HepG2 (cell line): ENCODE results near the gene NEURL4. TPM values are rescaled to one million over a fixed set of nuclear protein-coding genes. Genes with fewer than 3 reads are reported as not detected.
A peak's percentile ranks its signal among the peaks of the same experiment; 100 is the strongest.

Experiments
- BATF2 ChIP-seq: sonication (generic); formaldehyde crosslinking; IDR thresholded peaks from 2 replicates; pipeline ENCODE4 v1.8.0; 2022; ENCODE audit warnings: mild to moderate bottlenecking, missing genetic modification reagents, moderate library complexity
- CCAR2 ChIP-seq: fragments of 200-400 bp; formaldehyde crosslinking; optimal IDR thresholded peaks from 2 replicates; pipeline ENCODE3; 2018; ENCODE audit warnings: low read depth, mild to moderate bottlenecking, low read length, moderate library complexity
- IKZF5 ChIP-seq: IDR thresholded peaks from 2 replicates; pipeline ENCODE4 v1.6.1; 2018; ENCODE audit warnings: missing genetic modification reagents, mild to moderate bottlenecking, missing compliant biosample characterization
- NFE2L1 ChIP-seq: sonication (generic); formaldehyde crosslinking; IDR thresholded peaks from 2 replicates; pipeline ENCODE4 v1.4.0; 2020; ENCODE audit warnings: missing genetic modification reagents, mild to moderate bottlenecking, borderline replicate concordance
- NFRKB ChIP-seq: fragments of 450-650 bp; IDR thresholded peaks from 2 replicates; pipeline ENCODE4 v1.6.1; 2017
- PCBP2 ChIP-seq: fragments of 200-400 bp; formaldehyde crosslinking; optimal IDR thresholded peaks from 2 replicates; pipeline ENCODE3; 2018; ENCODE audit warnings: low read length, low read depth; ENCODE audit not compliant: poor library complexity, severe bottlenecking
- PRDM10 ChIP-seq: sonication (generic); formaldehyde crosslinking; IDR thresholded peaks from 2 replicates; pipeline ENCODE4 v1.4.0; 2020; ENCODE audit warnings: low read depth, missing genetic modification reagents
- TFE3 ChIP-seq: IDR thresholded peaks from 2 replicates; pipeline ENCODE4 v1.6.1; 2016
- WIZ ChIP-seq: sonication (generic); formaldehyde crosslinking; IDR thresholded peaks from 2 replicates; pipeline ENCODE4 v1.5.1; 2020; ENCODE audit warnings: mild to moderate bottlenecking, missing genetic modification reagents
- ZNF512 ChIP-seq: sonication (generic); formaldehyde crosslinking; IDR thresholded peaks from 2 replicates; pipeline ENCODE4 v1.4.0; 2020; ENCODE audit warnings: mild to moderate bottlenecking, missing genetic modification reagents
- ZNF569 ChIP-seq: sonication (generic); formaldehyde crosslinking; IDR thresholded peaks from 2 replicates; pipeline ENCODE4 v1.5.0; 2020; ENCODE audit warnings: mild to moderate bottlenecking, missing genetic modification reagents, moderate library complexity, borderline replicate concordance
- ZNF678 ChIP-seq: sonication (generic); formaldehyde crosslinking; IDR thresholded peaks from 2 replicates; pipeline ENCODE4 v1.4.0; 2020; ENCODE audit warnings: mild to moderate bottlenecking, missing genetic modification reagents
- ZNF710 ChIP-seq: sonication (generic); formaldehyde crosslinking; IDR thresholded peaks from 2 replicates; pipeline ENCODE4 v1.5.0; 2020; ENCODE audit warnings: mild to moderate bottlenecking, missing genetic modification reagents, borderline replicate concordance
- ZNF770 ChIP-seq: sonication (generic); formaldehyde crosslinking; IDR thresholded peaks from 2 replicates; pipeline ENCODE4 v1.5.0; 2020; ENCODE audit warnings: mild to moderate bottlenecking, missing genetic modification reagents
- polyA plus RNA-seq, 8 experiments: library from polyadenylated mRNA; depleted of rRNA in 3 of 8; stranded (reverse) in 7 of 8; unstranded in 1 of 8; fragments of >200 nt; fragmentation: Illumina TruSeq in 4 of 8; extraction: Trizol in 4 of 8; gene quantifications; 2 replicates each; pipeline versions ENCODE4 v1.2.1 to v1.2.3, GENCODE V29; 2011 to 2016; ENCODE audit warnings: low read depth in 4 of 8, missing spikeins in 1 of 8, mixed read lengths in 1 of 8; ENCODE audit not compliant: insufficient read depth in 1 of 8
- total RNA-seq, 5 experiments: library from RNA; depleted of rRNA; stranded (reverse); fragments of >200 nt; fragmentation: Illumina TruSeq; extraction: Trizol; gene quantifications; 2 replicates each; pipeline ENCODE4 v1.2.3, GENCODE V29; 2016; ENCODE audit warnings: low read depth in 1 of 5

NEURL4 gene
- total and polyA plus RNA-seq, 2 of the 13 experiments (the other 11 are each of a cell fraction or from before 2014, with no cell fraction given): 14.8 to 15.7 TPM

GRCh38 chr17:7306911-7307685 lies 22.0 kb downstream of the NEURL4 start, which contains the start of gene EIF5A (continued):
- TF ChIP-seq PRDM10 (CRISPR knock-in tag): peak; percentile 48; the same call in 1 of the 2 replicates
- peak; percentile 17; the same call in 1 of the 2 replicates for TF ChIP-seq TFE3 (CRISPR knock-in tag)
- TF ChIP-seq ZNF770 (CRISPR knock-in tag): no peak
- TF ChIP-seq NFRKB: no peak
- TF ChIP-seq WIZ (CRISPR knock-in tag): no peak; the same call in 1 of the 2 replicates
- TF ChIP-seq NFE2L1 (CRISPR knock-in tag): no peak
- TF ChIP-seq ZNF710: peak; percentile 65; the same call in 1 of the 2 replicates
- no peak for TF ChIP-seq PCBP2
- no peak for TF ChIP-seq CCAR2
- TF ChIP-seq IKZF5 (CRISPR knock-in tag): no peak
- no peak for TF ChIP-seq BATF2 (CRISPR knock-in tag)
- no peak for TF ChIP-seq ZNF569 (CRISPR knock-in tag)
- no peak for TF ChIP-seq ZNF512
- no peak for TF ChIP-seq ZNF678 (CRISPR knock-in tag)
